Adrenal gland (tissue), 5 donors: ENCODE data around the gene INO80E.
"Not testable (repeated sequence)": the region's sequence is repeated elsewhere in the genome, so short reads cannot be mapped to it uniquely, and the experiment has no call there.

Experiments
- CTCF ChIP-seq, 6 experiments: fragments of 450-650 bp in 4 of 6; fragments of 200-600 bp in 2 of 6; sonication (generic) in 1 of 6; IDR thresholded peaks; 1 replicate in 5 of 6; 2 replicates in 1 of 6; pipeline versions ENCODE4 v1.5.1 to v1.8.0; 2016 to 2021; ENCODE audit warnings: antibody characterized with exemption in 6 of 6, mild to moderate bottlenecking in 2 of 6, moderate library complexity in 1 of 6
- POLR2A ChIP-seq, 2 donors: fragments of 450-650 bp; IDR thresholded peaks; one replicate each; pipeline ENCODE4 v1.6.1; 2017; ENCODE audit warnings: antibody characterized with exemption in 2 of 2, mild to moderate bottlenecking in 2 of 2, moderate library complexity in 1 of 2
- donor health status: DM: no; HTN: no; CAD: no.

DNA sequence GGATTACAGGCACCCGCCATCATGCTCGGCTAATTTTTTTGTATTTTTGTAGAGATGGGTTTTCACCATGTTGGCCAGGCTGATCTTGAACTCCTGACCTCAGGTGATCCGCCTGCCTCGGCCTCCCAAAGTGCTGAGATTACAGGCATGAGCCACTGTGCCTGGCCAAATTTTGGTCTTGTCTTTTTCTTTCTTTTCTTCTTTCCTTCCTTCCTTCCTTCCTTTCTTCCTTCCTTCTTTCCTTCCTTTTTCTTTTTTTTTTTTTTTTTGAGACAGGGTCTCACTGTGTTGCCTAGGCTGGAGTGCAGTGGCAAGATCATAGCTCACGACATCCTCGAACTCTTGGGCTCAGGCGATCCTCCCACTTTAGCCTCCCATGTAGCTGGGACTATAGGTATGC is 19.4 kb downstream of the INO80E start:
- TF ChIP-seq CTCF, POLR2A (IDR thresholded peaks at IDR 0.05): not testable (repeated sequence)
